ENCODE measurements around the gene MALL.
"Not testable (repeated sequence)": the region's sequence is repeated elsewhere in the genome, so short reads cannot be mapped to it uniquely, and the experiment has no call there.

The MALL gene

GRCh38 chr2:110120171-110121051 is 4.8 kb upstream of the MALL start:
- no peak for DNase-seq (ENCODE audit: low spot score)

- DNase-seq (ENCODE audit: low spot score), result peak; percentile 93
These were observed 550 bp upstream of the MALL start for GRCh38 chr2:110116033-110116710.

DNA sequence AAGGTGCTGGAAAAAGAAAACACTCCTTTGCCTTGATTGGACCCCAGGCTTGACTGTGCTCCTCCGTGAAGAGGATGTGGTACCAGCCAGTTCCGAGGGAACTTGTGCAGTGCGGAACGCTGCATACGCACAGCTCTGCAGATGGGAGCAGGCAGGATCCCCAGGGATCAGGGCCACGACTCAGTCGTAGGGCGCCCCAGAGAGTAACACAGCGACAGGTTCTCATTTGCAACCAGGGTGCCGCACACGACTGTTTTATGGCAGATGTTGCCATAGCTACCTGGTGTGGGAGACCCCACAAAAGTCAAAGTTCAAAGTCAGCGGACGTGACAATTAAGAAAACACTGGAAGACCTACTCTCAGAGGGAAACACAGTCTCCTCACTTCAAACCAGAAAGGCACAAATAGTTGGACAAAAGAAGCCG is 779 bp downstream of the MALL start:
- DNase-seq (ENCODE audit: low spot score), result no peak

- peak; percentile 30 for DNase-seq (ENCODE audit: low spot score)
These were observed 1.5 kb downstream of the MALL start for GRCh38 chr2:110113961-110114591.

DNA sequence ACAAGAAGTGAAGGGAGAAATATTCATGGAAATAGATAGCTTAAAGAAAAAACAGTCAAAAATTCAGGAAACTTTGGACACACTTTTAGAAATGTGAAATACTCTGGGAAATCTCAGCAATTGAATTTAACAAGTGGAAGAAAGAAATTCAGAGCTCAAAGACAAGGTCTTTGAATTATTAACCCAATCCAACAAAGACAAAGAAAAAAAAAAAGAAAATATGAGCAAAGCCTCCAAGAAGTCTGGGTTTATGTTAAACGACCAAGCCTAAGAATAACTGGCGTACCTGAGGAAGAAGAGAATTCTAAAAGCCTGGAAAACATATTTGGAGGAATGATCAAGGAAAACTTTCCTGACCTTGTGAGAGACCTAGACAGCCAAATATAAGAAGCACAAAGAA is 7.3 kb downstream of the MALL start:
- not testable (repeated sequence) for DNase-seq (ENCODE audit: low spot score)

GRCh38 chr2:110107092-110108079 is 8.2 kb downstream of the MALL start:
- no peak for DNase-seq (ENCODE audit: low spot score)

- DNase-seq (ENCODE audit: low spot score), result no peak
These were observed 9.0 kb downstream of the MALL start for GRCh38 chr2:110106642-110107041.

GRCh38 chr2:110105608-110106467 is 9.8 kb downstream of the MALL start:
- peak; percentile 29 for DNase-seq (ENCODE audit: low spot score)

DNA sequence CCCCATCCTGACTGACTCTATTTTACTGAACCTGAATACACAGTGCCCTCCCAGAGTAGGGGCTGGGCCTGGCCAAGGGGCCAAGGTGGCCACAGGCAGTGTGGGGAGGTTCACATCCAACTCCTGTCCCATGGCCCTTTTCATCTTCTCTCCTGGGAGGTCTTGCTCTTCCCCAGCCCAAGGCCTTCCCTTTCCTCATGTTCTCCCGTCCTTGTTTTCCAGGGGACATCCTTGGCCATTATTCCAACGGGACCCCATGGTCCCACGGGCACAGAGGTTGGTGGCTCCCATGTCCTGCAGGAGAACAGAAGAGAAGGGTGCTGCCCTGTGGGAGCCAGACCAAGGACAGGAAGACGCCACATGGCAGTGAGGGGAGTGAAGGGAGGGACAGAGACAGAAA is 10.4 kb downstream of the MALL start:
- no peak for DNase-seq (ENCODE audit: low spot score)

GRCh38 chr2:110104025-110104771 is 11.4 kb downstream of the MALL start:
- no peak for DNase-seq (ENCODE audit: low spot score)

DNA sequence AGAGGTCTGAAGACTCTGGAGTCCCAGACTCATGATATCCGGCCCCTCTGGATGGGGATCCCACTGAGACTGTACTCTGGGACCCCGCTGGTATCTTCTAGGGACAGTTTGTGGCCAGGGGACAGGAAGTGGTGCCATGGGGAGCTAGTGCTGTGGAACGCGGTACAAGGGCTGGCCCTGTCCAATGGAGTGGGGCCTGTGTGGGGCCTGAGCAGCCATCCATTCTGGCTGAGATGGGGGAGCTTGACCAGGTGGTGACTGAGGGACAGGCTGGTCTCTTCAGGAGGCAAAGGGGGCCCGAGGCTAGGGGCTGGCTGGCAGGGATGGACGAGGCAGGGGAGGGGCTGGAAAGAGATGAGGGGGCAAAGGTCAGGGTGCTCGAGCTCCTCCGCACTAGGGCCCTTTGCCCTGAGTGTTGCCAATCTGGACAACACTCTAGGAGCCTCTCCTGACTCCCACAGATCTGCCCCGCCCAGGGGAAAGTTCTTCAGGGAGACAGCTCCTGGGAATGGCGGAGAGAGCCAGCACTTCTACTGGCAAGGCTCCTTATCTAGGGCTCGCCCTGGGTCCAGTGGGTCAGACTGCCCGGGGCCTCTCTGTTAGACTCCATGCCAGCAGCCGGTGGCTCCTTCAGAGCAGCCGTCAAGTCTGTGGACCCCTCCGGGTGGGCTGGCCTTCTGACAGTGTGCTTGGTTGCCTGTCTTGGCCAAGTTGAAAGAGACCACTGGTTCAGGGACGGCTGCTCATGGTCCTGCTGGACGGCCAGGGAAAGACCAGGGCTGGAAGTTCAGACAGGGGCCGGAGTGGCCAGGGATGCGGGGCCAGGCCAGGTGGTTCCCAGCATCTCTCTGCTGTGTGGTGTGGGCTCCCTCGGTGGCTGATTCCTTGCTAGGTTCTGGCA is 12.3 kb downstream of the MALL start:
- DNase-seq (ENCODE audit: low spot score), result no peak

DNA sequence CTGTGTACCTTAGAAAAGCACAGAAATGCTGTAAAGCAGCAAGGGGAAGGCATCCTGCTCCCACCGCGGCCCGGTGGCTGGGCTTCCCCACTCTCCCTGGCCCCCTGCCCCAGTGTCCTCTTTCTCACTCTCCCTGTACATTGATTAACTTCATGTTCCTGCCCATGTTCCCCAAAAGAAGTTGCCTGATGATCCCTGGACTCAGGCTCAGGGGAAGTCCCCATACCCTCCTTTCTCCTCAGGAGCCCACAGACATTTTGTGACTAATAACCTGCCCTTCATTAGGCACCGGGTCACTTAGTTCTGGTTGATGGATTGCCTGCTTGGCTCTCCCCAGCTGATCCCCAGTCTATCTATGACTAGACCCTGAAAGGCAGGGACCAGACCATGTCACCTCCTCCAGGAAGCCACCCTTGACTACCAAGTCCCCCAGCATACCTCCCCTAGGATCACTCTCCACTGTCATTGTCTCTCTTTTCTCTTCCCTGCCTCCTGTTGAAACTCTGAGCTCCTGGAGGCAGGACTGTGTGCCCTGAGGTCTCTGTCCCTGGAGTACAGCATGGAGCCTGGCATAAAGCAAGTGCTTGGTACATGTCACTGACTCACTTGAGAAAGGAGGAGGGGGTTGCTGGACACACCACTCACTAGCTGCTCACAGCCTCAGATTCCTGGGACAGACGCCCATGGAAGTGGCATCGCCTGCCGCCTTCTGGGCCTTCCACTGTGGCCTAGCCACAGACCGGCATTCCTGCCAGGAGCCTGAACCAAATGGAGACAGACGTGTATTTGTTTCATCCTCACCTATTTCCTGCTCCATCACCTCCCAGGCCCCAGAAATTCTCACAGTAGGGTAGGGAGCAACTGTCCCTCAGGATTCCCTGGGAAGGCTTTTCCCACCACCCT is 13.5 kb downstream of the MALL start:
- no peak for DNase-seq (ENCODE audit: low spot score)

GRCh38 chr2:110101280-110101844 is 14.3 kb downstream of the MALL start:
- peak; percentile 93 for DNase-seq (ENCODE audit: low spot score)

DNA sequence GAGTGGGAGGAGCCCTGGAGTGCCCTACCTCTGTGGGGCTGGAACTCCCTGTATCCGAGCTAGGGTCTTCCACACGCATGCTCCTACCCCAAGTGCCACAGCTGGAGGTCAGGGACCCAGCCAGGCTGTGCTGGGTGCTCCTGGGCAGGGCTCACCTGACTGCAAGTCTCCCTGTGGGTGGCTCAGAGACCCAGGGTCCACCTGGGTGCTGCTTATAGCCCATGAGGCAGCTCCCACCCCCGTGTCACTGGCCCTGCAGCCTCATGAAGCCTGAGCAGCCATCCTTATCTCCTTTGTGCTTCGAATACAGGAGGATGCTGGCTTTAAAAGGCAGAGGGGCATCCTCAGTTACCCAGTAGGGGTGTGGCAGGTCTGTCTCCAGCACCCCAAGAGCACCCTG is 14.7 kb downstream of the MALL start:
- DNase-seq (ENCODE audit: low spot score), result not testable (repeated sequence)

DNA sequence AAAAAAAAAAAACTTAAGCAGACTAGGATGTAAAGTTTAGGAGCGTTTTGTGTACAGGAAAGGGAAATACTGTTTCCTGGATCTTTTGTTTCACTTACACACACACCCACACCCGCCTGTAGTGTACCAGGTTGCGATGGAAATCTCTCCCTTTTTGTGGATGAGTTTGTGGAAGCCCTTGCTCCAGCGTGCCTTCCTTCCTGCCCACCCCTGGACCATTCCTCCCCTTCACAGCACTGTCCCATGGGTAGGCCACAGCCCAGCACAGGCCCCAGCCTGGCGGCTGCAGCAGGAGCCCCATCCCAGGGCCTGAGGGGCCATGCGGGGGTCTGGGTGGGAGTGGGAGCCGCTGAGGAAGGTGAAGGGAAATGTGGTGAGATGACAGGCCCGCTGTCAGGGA is 15.1 kb downstream of the MALL start:
- DNase-seq (ENCODE audit: low spot score), result no peak

- no peak for DNase-seq (ENCODE audit: low spot score)
These were observed 16.0 kb downstream of the MALL start for GRCh38 chr2:110099471-110100225.

DNA sequence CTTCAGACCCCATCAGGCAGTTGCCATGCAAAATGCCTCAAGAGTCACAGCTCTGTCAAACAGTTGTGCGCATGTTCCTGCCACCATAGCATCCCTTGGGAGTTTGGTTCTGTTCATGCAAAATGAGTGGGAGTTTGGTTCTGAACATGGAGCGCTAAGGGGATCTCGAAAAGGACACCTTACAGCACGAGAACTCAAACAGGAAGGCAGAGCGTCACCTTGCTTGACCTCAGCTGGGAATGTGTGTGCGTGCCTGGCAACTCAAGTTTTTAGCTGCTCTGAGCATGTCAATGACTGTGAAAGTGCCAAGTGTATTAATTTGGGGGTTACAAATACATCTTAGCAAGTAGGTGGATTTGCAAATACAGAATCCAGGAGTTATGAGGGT is 16.6 kb downstream of the MALL start:
- DNase-seq (ENCODE audit: low spot score), result no peak

All from AG20443 (cell line).